DOHH2 (cell line): ENCODE measurements around the gene GPR75.

Experiments used
- H3F3A ChIP-seq: fragments of 200-600 bp; sonication (generic), shearing (Covaris generic); 2 replicates; pipeline ENCODE4 v1.6.0; 2016; ENCODE audit warnings: antibody characterized with exemption, mild to moderate bottlenecking; ENCODE audit not compliant: control insufficient read depth, insufficient read depth
- H3K27ac ChIP-seq: fragments of 200-600 bp; sonication (generic); 2 replicates; pipeline ENCODE4 v1.5.1; 2014; ENCODE audit warnings: low read depth, mild to moderate bottlenecking, low read length, moderate library complexity
- H3K27me3 ChIP-seq: fragments of 200-600 bp; sonication (generic); 2 replicates; pipeline ENCODE4 v1.6.1; 2014; ENCODE audit warnings: mild to moderate bottlenecking, low read length, mixed read lengths; ENCODE audit not compliant: control insufficient read depth
- H3K36me3 ChIP-seq: fragments of 200-600 bp; sonication (generic); 2 replicates; pipeline ENCODE4 v1.6.1; 2014; ENCODE audit warnings: mild to moderate bottlenecking, low read length, moderate library complexity, mixed read lengths; ENCODE audit not compliant: control insufficient read depth
- H3K4me1 ChIP-seq: fragments of 200-600 bp; sonication (generic); 2 replicates; pipeline ENCODE4 v1.6.1; 2014; ENCODE audit warnings: mild to moderate bottlenecking, low read length, mixed read lengths; ENCODE audit not compliant: control insufficient read depth
- H3K4me2 ChIP-seq: fragments of 200-600 bp; sonication (generic); 2 replicates; pipeline ENCODE4 v1.6.0; 2014; ENCODE audit warnings: mild to moderate bottlenecking, low read length, moderate library complexity
- H3K4me3 ChIP-seq: fragments of 200-600 bp; sonication (generic); 2 replicates; pipeline ENCODE4 v1.5.1; 2014; ENCODE audit warnings: mild to moderate bottlenecking, low read length, mixed read lengths
- H3K79me2 ChIP-seq: fragments of 200-600 bp; sonication (generic); 2 replicates; pipeline ENCODE4 v1.6.1; 2014; ENCODE audit warnings: mild to moderate bottlenecking, low read length, mixed read lengths; ENCODE audit not compliant: control insufficient read depth
- H3K9me2 ChIP-seq: fragments of 200-600 bp; sonication (generic); replicated peaks from 2 replicates; pipeline ENCODE4 v1.6.1; 2014; ENCODE audit warnings: mild to moderate bottlenecking, low read length, mixed read lengths; ENCODE audit not compliant: control insufficient read depth
- H3K9me3 ChIP-seq: fragments of 200-600 bp; sonication (generic); 2 replicates; pipeline ENCODE4 v1.6.1; 2014; ENCODE audit warnings: antibody characterized with exemption, low read length, mixed read lengths; ENCODE audit not compliant: control insufficient read depth, insufficient read depth
- H4K20me1 ChIP-seq: fragments of 200-600 bp; sonication (generic); 2 replicates; pipeline ENCODE4 v1.6.0; 2014; ENCODE audit warnings: low read depth, mild to moderate bottlenecking, antibody characterized with exemption, low read length, moderate library complexity; ENCODE audit not compliant: control insufficient read depth, insufficient read depth
- EZH2phosphoT487 ChIP-seq: fragments of 200-600 bp; sonication (generic); IDR thresholded peaks from 2 replicates; pipeline ENCODE4 v1.6.1; 2017; ENCODE audit warnings: borderline replicate concordance, mild to moderate bottlenecking, antibody characterized with exemption, low read length, moderate library complexity, mixed read lengths
- TF ChIP-seq, protein P1 (sequence below): fragments of 200-600 bp; sonication (generic); IDR thresholded peaks from one replicate; pipeline ENCODE4 v1.5.1; 2014; ENCODE audit warnings: antibody characterized with exemption, mild to moderate bottlenecking, low read depth, low read length; ENCODE audit not compliant: poor library complexity, severe bottlenecking

Gene GPR75

DNA sequence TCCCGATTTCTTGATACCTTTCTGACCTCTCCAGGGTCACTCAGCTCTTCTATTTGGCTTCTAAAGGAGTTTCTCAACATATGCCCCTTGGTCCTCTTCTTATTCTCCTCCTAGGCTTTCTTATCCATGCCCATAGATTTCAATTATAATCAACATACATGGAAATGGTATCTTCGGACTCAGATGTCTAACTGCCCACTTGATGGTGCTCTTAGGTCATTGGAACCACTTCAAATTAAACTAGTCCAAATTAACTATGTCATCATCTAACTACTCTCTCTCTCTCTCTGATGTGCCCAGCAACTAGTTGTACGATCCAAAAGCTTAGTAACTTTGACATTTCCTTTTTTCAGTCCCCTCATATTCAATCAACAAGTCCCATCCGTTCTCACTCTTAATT is 43.2 kb upstream of the GPR75 start:
- H3F3A ChIP-seq: no peaks in the 10 kb centered on the region
- no peak for TF ChIP-seq EZH2phosphoT487
- TF ChIP-seq, protein P1, sequence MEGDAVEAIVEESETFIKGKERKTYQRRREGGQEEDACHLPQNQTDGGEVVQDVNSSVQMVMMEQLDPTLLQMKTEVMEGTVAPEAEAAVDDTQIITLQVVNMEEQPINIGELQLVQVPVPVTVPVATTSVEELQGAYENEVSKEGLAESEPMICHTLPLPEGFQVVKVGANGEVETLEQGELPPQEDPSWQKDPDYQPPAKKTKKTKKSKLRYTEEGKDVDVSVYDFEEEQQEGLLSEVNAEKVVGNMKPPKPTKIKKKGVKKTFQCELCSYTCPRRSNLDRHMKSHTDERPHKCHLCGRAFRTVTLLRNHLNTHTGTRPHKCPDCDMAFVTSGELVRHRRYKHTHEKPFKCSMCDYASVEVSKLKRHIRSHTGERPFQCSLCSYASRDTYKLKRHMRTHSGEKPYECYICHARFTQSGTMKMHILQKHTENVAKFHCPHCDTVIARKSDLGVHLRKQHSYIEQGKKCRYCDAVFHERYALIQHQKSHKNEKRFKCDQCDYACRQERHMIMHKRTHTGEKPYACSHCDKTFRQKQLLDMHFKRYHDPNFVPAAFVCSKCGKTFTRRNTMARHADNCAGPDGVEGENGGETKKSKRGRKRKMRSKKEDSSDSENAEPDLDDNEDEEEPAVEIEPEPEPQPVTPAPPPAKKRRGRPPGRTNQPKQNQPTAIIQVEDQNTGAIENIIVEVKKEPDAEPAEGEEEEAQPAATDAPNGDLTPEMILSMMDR: no peak
- H3K36me3 ChIP-seq: peaks cover 97% of the 10 kb centered on the region

DNA sequence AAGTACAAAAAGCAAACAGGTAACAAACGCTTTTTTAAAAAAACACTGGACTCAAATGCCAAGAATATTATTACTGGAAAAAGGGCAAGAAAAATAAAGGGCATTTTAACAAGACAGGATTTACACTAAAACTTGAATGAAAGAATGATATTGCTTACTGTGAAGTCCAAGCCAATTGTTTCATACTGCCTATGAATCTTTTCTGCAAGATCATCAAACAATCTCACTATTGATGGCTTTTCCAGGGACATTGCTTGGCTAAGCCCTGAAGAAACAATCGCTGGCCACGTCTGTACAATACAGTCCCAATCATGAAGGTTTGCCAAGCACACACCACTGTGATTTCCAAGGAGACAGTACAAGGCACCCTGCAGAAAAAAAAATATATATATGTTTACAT is 41.4 kb upstream of the GPR75 start:
- Histone ChIP-seq H3K9me3 (no peaks in the 10 kb centered on the region), H3K27ac (no peak overlapping the region), H3F3A (no peaks in the 10 kb centered on the region), H3K27me3 (no peaks in the 10 kb centered on the region), H4K20me1 (no peaks in the 10 kb centered on the region), H3K4me1 (no peaks in the 10 kb centered on the region), H3K4me3 (no peak overlapping the region), H3K36me3 (peaks cover 96% of the 10 kb centered on the region), H3K79me2 (no peaks in the 10 kb centered on the region), H3K4me2 (no peak overlapping the region), H3K9me2 (no peaks in the 10 kb centered on the region)
- TF ChIP-seq, protein P1: no peak
- TF ChIP-seq EZH2phosphoT487: no peak

More for the DNA sequence above, 43.2 kb upstream of the GPR75 start:
- no peak overlapping the region for H3K27ac ChIP-seq
- H3K4me1 ChIP-seq: no peaks in the 10 kb centered on the region
- H4K20me1 ChIP-seq: no peaks in the 10 kb centered on the region
- no peak overlapping the region for H3K4me2 ChIP-seq
- H3K79me2 ChIP-seq: no peaks in the 10 kb centered on the region
- no peaks in the 10 kb centered on the region for H3K27me3 ChIP-seq
- no peaks in the 10 kb centered on the region for H3K9me2 ChIP-seq
- no peak overlapping the region for H3K4me3 ChIP-seq
- no peaks in the 10 kb centered on the region for H3K9me3 ChIP-seq

DNA sequence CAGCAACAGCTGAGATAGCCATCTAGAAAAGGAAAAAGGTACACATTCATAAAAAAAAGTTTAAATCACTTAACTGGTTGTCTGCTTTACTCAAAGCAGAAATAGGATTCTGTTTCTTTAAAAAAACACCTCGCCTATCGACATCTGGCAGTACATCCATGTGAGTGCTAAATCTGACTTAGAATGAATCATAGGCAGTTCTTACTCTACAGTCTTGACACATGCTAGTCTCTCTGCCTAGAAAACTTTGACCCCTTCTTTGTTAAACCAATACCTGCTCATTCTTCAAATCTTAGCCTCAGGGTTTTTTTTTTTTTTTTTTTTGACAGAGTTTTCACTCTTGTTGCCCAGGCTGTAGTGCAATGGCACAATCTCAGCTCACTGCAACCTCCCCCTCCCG is 37.1 kb upstream of the GPR75 start:
- Histone ChIP-seq H4K20me1 (no peaks in the 10 kb centered on the region), H3K36me3 (peaks cover 96% of the 10 kb centered on the region), H3K4me2 (no peak overlapping the region), H3K9me2 (no peaks in the 10 kb centered on the region), H3K4me3 (no peak overlapping the region), H3K27me3 (no peaks in the 10 kb centered on the region), H3F3A (0 out of 2 replicates have a peak, but pooled peaks cover 2% of the 10 kb centered on the region), H3K9me3 (no peaks in the 10 kb centered on the region), H3K79me2 (no peaks in the 10 kb centered on the region), H3K4me1 (no peaks in the 10 kb centered on the region), H3K27ac (no peak overlapping the region)
- no peak for TF ChIP-seq EZH2phosphoT487
- TF ChIP-seq, protein P1: no peak
